K562 (cell line): ENCODE measurements around the gene DNAI7.

Experiments
- AFF4 ChIP-seq: sonication (generic); formaldehyde crosslinking; IDR thresholded peaks from 2 replicates; pipeline ENCODE4 v1.8.0; 2023; ENCODE audit warnings: mild to moderate bottlenecking, missing genetic modification reagents
- ARHGAP35 ChIP-seq: fragments of 450-650 bp; IDR thresholded peaks from 2 replicates; pipeline ENCODE4 v1.6.1; 2018; ENCODE audit not compliant: partially characterized antibody
- CHD1 ChIP-seq: fragments of 200-600 bp; sonication (generic); IDR thresholded peaks from one replicate; pipeline ENCODE4 v1.6.1; 2012; ENCODE audit warnings: mild to moderate bottlenecking, moderate library complexity, low read length, inconsistent platforms
- FOXP1 ChIP-seq: sonication (generic); formaldehyde crosslinking; IDR thresholded peaks from 2 replicates; pipeline ENCODE4 v1.8.0; 2022; ENCODE audit warnings: mild to moderate bottlenecking, missing genetic modification reagents
- KLF16 ChIP-seq: IDR thresholded peaks from 2 replicates; pipeline ENCODE4 v1.6.1; 2016; ENCODE audit warnings: antibody characterized with exemption
- MXI1 ChIP-seq: IDR thresholded peaks from 2 replicates; pipeline ENCODE4 v1.6.1; 2011; ENCODE audit warnings: low read depth, mild to moderate bottlenecking, improper control_type of control experiment, low read length
- NR3C1 ChIP-seq: sonication (generic); formaldehyde crosslinking; IDR thresholded peaks from 2 replicates; pipeline ENCODE4 v1.8.1; 2022; ENCODE audit warnings: missing genetic modification reagents
- POLR2AphosphoS5 ChIP-seq: IDR thresholded peaks from 2 replicates; pipeline ENCODE4 v1.6.1; 2011; ENCODE audit warnings: mild to moderate bottlenecking, low read depth, low read length, moderate library complexity; ENCODE audit not compliant: control insufficient read depth, insufficient read depth
- PRMT5 ChIP-seq: sonication (generic); formaldehyde crosslinking; IDR thresholded peaks from 2 replicates; pipeline ENCODE4 v1.5.0; 2020; ENCODE audit warnings: missing genetic modification reagents
- SIN3B ChIP-seq: fragments of 450-650 bp; IDR thresholded peaks from 2 replicates; pipeline ENCODE4 v1.6.1; 2017; ENCODE audit warnings: low read depth, mild to moderate bottlenecking, moderate library complexity
- TCFL5 ChIP-seq: fragments of 250-450 bp; sonication (Bioruptor Pico); conservative IDR thresholded peaks from 2 replicates; pipeline ENCODE4 v1.6.1; 2021; ENCODE audit warnings: mild to moderate bottlenecking, moderate library complexity, matching md5 sums
- TF ChIP-seq, protein P1 (sequence below), 3 experiments: IDR thresholded peaks in 2 of 3; conservative IDR thresholded peaks in 1 of 3; 2 replicates each; pipeline ENCODE4 v1.5.1; 2011 to 2012; ENCODE audit warnings: low read length in 3 of 3, mild to moderate bottlenecking in 3 of 3, control low read depth in 2 of 3, improper control_type of control experiment in 1 of 3, inconsistent platforms in 1 of 3, low read depth in 1 of 3, mixed read lengths in 1 of 3, moderate library complexity in 1 of 3; ENCODE audit not compliant: insufficient read depth in 2 of 3
- TF ChIP-seq, protein P2 (sequence below): sonication (generic); formaldehyde crosslinking; IDR thresholded peaks from 2 replicates; pipeline ENCODE4 v1.8.0; 2022; ENCODE audit warnings: mild to moderate bottlenecking, low read depth, missing genetic modification reagents

GRCh38 chr12:25123126-25123525, 71.8 kb downstream of the DNAI7 start:
- TF ChIP-seq ARHGAP35 (no peak), AFF4 (no peak), CHD1 (no peak), POLR2AphosphoS5 (no peak), SIN3B (no peak), MXI1 (no peak), TCFL5 (CRISPR knock-in tag) (no peak), KLF16 (no peak), PRMT5 (CRISPR knock-in tag) (no peak), NR3C1 (CRISPR knock-in tag) (no peak), FOXP1 (no peak)
- TF ChIP-seq, protein P1, sequence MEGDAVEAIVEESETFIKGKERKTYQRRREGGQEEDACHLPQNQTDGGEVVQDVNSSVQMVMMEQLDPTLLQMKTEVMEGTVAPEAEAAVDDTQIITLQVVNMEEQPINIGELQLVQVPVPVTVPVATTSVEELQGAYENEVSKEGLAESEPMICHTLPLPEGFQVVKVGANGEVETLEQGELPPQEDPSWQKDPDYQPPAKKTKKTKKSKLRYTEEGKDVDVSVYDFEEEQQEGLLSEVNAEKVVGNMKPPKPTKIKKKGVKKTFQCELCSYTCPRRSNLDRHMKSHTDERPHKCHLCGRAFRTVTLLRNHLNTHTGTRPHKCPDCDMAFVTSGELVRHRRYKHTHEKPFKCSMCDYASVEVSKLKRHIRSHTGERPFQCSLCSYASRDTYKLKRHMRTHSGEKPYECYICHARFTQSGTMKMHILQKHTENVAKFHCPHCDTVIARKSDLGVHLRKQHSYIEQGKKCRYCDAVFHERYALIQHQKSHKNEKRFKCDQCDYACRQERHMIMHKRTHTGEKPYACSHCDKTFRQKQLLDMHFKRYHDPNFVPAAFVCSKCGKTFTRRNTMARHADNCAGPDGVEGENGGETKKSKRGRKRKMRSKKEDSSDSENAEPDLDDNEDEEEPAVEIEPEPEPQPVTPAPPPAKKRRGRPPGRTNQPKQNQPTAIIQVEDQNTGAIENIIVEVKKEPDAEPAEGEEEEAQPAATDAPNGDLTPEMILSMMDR (IDR thresholded peaks at IDR 0.05 in 2 of 3, conservative IDR thresholded peaks at IDR 0.05 in 1 of 3; ENCODE audit: insufficient read depth in 2 of 3, low read depth in 1 of 3, low read length in 3 of 3), result no peak
- TF ChIP-seq, protein P2, sequence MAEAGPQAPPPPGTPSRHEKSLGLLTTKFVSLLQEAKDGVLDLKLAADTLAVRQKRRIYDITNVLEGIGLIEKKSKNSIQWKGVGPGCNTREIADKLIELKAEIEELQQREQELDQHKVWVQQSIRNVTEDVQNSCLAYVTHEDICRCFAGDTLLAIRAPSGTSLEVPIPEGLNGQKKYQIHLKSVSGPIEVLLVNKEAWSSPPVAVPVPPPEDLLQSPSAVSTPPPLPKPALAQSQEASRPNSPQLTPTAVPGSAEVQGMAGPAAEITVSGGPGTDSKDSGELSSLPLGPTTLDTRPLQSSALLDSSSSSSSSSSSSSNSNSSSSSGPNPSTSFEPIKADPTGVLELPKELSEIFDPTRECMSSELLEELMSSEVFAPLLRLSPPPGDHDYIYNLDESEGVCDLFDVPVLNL (CRISPR knock-in tag), result no peak
